Hematopoietic multipotent progenitor cell treated with erythropoietin and hydrocortisone succinate and interleukin-3 and kit ligand, for 4 days (in vitro differentiated cells): Measurements from ENCODE around the gene ELAVL1.
"Not testable (repeated sequence)": the region's sequence is repeated elsewhere in the genome, so short reads cannot be mapped to it uniquely, and the experiment has no call there.

Experiments
- DNase-seq: peaks from one replicate; pipeline ENCODE4 v3.0.0-alpha.2; 2015

Gene ELAVL1

DNA sequence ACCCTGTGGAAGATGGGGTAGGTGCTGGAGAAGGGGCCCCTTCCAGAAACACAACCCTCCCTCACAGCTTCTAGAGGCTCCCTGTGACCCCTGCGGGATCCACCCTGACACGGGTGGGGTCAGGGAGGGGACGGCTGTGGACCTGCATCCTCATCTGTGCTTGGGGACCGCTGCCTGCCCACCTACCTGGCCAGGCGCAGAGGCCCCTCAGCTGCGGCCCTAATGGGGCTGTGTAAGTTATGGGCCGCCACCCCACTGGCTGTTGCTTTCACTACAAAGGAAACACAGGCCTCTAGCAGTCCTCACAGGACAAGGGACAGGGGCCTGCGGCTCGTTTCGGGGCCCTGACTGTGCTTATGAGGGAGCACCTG, 72.5 kb downstream of the ELAVL1 start:
- DNase-seq: no peak

DNA sequence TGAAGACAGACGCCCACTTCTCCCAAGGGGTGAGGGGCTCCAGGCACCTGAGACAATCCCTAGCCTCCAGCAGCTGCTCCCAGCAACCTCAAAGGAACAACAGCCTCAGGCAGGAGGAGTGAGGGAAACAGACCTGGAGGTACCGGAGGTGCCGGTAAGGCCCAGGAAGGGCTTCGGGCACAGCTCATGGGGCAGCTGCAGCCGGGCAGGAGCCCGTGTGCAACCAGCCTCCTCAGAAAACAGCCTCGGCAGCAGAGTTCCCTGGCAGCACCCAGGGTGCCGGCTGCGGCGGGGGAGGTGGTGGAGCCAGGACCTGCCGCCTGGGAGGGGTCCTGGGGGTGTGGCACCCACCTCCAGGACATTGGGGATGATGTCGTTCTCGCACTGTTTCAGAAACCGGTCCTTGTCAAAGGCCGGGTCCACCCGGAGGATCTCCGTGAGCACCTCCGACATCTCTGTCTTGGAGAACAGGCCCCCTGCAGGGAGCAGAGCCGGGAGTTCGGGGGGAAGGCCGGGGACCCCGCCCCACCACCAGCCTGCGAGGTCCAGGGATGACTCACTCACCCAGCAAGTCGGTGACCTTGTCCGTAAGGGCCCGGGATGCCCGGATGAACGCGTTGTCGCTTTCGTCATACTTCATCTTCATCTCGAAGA, 73.0 kb downstream of the ELAVL1 start:
- no peak for DNase-seq

DNA sequence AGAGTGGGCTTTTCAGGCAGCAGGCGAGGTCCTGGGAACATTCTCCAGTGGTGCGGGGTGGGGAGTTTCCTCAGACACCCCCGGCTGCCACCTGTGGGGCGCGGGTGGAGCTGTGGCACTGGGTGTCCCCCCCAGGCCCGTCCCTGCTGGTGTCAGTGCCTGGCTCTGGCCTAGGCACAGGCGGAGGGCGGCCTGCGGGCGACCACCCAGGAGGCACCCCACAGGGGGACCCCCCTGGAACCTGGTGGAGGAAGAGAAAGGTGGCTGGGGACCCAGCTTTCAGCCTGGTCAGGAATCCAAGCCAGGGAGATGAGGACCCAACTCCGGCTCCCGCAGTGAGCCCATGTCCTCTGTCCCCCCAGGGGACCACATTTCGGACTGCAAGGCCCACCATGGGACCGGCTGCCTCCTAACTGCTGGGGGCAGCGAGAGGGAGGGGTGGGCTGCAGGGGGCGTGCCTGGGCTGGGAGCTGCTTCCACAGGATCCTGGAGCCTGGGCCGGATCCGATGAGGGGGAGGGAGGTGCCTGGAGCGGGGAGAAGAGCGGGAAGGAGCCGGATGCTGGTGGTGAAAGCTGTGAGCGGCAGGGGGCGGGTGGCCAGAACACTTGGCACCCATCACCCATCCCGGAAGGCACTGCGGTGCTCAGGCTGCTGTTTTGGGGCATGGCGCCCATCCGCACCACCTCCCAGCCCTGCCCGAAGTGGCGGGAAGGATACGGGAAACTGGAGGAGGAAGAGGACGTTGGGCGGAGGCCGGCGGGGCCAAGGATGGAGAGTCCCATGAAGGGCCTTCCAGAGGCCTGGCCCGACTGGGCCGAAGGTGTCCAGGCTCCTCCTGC, 74.0 kb downstream of the ELAVL1 start:
- DNase-seq: no peak

DNA sequence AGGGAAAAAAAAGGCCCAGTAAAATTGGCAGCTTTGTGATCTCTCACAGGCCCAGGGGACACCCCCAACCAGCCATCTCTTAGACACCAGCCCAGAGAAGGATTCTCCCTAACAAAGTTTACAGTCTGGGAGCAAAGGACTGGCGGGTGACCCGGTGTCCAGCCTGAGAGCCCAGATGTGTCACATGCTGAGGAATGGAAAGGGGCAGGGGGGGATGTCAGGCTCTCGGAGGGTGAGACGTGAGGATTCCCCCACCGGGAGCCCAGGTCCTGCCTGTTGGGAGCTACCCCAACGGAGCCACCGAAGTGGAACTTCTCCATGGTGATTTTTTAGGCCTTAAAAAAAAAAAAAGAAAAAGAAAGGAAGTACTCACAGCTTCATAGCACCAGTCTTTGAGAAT, 74.7 kb downstream of the ELAVL1 start:
- no peak for DNase-seq

DNA sequence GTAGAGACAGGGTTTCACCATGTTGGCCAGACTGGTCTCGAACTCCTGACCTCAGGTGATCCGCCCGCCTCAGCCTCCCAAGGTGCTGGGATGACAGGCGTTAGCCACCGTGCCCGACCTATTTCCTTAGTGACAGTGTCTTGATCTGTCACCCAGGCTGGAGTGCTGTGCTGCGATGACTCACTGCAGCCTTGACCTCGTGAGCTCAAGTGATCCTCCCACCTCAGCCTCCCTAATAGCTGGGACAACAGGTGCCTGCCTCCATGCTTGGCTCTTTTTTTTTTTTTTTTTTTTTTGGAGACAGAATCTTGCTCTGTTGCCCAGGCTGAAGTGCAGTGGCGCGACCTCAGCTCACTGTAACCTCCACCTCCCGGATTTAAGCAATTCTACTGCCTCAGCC, 75.4 kb downstream of the ELAVL1 start:
- not testable (repeated sequence) for DNase-seq

DNA sequence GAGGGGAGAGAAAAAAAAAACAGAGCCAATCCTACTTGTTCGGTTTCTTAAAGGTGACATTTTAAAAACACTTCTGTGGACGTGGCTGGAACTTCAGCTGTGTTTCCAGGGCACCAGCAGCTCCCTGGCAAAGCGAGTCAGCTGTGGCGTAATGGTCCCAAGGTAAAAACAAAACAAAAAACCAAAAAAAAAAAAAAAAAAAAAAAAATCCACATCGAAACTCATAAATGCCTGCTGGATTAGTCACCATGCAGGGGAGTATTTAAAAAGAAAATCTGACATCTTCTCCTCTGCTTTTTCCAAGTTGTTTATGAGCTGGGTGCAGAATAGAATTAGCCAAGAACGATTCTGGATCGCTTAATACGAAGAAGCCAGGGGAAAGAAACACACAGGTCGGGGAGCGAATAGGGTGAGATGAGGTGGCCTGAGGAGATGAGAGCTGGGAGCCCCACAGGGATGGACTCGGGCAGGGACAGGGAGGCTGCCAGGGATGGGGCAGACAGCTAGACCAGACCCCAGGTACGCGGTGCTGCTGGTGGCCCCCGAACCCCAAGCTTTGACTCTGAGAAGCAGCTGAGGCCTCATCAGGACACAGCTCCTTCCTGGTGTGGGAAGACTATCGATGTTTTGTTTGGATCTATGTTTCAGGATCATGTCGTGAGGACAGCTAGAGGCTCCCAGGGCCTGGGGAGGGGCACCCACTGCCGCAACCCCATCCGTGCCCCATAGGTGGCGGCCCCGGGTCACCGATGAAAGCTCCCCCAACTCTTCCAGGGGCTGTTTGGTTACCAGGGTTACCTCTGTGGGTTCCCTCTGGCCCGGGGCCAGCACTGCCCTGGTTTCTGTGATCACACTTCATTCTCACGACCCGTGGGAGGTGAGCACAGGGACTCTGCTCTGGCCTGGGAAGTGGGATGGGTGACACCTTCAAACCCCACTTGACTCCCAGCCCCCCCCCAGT, 76.4 kb downstream of the ELAVL1 start:
- DNase-seq: peak; percentile 92

DNA sequence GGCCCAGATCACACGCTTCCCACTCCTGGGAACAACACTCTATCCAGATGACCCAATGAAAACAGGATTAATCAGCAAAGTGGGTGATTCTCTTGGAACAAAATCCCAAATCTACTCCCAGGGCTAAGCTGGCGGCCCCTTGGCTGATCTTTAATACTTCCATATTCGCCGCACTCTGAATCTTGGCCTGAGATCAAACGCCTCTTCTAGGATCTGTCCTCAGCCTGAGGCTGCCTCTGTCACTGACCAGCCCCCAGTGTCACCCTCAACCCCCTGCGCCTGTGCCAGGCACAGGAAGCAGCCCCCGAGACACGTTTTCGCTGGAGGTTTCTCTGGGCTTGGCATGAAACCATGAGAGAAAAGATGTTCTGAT, 77.1 kb downstream of the ELAVL1 start:
- DNase-seq: no peak

DNA sequence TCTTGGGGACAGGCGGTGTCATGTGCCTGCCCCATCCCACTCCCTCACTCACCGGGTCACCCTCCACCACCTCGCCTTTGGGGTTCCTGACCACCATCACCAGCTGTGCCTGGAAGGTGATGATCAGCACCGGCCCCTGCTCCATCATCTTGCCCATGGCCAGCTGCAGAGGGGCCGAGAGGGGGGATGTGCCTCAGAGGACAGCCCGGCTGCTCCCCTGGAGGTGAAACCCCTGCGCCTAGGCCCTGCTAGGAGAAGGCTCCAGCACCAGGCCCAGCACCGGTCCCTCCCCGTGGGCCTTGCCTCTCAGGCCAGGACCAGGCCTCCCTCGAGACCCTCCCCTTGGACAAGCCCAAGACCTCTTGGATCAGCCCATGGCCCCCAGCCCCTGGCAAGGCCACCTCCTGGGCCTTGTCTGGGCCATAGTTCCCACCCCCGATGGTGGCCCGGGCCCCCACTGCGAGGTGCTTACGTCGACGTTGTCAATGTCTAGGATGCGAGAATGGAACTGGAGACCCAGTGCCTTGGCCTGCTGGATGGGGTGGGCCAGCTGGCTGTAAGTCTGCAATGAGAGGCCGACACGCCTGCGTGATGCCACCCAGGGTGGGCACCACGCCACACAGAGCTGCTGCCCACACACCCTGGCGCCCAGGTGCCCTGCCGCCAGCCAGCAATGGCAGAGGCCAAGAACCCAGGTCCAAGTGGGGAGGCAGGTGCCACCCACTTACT, 77.7 kb downstream of the ELAVL1 start:
- no peak for DNase-seq

DNA sequence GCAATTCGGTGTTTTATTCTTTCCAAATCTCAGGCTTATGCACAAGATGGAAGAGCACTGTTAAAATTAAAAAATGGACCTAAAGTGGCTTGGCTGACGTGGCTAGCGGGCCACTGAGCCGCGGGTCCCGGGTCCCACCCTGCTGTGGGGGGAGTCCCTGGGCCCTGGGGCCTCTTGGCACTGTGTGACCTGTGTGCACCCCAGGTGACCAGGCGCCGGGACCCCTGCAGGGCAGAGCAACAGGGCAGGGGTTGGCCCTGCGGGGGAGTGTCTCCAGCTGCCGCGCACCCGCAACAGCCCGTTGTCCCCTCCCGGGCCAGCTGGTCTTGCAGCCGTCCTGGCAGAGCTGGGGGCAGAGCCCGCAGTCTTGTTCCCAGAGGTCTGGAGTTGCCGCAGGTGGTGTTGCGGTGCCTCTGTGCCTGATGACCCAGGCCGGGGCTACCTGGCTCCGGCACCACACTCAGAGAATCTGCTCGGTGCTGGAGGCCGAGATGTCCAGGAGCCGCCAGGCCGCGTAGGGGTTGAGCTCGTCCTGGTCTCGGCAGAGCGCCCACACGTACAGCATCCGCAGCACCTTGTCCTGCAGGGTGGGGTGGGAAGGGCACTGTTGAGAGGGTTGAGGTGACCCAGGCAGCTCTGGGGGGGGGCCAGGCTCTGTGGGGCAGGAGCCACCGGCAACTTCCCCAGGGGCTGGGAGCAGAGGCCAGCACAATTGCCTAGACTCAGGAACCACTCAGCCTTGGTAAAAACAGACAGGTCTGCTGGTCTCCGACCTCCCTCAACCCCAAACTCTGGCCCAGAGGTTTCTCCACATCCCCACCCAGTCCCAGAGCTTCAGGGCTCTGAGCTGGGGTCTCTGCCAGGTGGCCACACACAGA, 78.5 kb downstream of the ELAVL1 start:
- no peak for DNase-seq

DNA sequence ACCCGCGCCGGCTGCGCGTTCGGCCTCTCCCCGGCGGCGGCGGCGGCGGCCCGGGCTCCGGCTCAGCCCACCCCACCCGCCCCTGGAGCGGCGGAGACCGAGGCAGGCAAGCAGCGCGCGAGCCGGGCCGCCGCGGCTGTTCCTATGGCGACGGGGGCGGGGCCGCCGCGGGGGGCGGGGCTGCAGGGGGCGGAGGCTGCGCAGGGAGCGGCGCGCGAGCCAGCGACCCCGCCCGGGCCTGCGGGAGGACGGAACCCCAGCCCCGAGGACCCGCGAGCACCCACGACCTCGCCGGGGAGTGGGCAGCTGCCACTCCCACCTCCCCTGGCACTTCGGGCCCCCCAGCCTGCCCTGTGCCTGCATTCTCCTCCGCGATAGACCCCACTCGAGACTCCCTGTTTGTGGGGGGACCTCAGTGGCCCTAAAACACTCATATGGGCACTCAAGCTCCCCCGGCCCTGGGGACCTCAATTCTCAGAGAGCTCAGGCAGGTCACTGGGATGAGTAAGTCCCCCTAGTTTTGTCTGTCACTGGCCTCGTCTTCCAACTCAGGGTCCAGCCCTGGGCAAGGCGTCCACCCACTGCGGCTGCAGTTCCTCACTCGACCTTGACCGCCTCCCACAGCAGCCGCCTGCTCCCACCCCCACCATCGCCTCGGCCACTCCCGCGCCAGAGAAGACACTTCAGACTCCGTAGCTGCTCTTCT, 79.3 kb downstream of the ELAVL1 start, which contains the start of gene CTXN1:
TSS of gene CTXN1 (minus strand) at position 115 of the 706 bp plus-strand sequence. CDS start 597 bp downstream, outside the sequence.
- DNase-seq: peak; percentile 78

DNA sequence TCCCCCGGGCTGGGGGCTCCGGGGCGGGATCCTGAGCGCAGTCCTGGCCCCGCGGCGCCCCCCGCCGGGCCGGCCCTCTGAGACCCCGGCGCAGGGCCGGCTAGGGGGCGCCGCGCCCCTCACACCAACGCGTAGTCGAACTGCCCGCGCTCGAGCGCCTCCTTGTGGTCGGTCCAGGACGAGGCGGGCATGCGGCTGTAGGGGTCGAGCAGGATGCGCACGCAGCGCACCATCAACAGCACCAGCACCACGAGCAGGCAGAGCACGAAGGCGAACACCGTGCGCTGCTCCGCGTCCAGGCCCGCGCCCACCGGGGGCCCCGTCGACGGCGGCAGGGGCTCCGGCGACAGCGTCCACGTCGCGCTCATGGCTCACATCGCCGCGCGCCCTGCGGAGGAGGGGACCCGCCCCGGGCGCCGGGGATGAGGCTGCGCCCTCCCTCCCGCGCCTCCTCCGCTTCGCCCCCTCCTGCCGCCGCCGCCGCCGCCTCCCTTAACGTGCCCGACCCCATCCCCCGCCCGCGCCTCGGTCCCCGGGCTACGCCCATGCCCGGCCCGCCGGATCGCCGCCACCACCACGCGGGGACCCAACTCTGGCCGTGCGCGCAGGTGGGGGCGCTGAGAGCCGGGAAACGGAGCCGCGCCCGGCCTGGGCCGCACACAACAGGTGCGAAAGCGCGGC, 80.1 kb downstream of the ELAVL1 start:
- DNase-seq: peak; percentile 93

DNA sequence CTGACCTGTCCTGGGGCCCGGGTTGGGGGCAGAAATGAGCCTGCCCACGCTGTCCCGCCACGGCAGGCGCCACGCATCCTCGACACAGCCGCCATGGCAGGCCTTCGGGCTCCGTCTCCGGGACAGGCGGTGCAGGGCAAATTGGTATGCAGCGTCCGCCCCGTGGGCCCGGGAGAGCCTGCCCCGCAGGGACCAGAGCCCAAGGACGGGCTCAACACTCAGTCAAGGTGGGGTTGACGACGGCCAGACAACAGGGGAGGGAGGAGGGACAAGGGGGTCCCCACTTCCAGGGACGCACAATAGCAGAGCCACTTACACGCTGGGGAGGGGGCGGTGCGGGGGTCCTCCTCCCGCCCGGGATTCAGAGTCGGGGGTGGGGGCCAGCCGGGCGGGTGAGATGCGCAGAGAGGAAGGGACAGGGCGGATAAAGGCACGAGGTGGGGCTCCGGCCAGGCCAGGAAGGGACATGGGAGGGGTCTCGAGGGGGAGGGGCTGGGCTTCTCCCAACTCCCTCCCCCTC, 80.7 kb downstream of the ELAVL1 start:
- DNase-seq: no peak

DNA sequence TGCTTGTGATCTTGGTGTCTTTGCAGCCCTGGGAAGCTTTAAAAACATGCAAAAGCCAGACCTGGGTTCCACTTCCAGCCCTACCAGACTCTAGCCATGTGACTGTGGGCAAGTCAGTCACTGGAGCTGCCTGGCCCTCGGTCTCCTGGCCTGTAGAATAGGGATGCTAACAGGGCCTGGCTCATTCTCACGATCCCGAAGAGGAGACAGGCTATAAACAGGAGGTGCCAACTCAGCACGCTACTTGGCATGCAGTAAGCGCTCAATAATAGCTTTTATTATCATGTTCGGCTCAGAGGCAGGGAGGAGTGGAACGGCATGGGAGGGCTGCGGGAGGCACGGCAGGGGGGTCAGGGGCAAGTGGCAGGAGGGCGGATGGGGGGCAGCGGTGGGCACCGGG, 81.2 kb downstream of the ELAVL1 start:
- DNase-seq: no peak

DNA sequence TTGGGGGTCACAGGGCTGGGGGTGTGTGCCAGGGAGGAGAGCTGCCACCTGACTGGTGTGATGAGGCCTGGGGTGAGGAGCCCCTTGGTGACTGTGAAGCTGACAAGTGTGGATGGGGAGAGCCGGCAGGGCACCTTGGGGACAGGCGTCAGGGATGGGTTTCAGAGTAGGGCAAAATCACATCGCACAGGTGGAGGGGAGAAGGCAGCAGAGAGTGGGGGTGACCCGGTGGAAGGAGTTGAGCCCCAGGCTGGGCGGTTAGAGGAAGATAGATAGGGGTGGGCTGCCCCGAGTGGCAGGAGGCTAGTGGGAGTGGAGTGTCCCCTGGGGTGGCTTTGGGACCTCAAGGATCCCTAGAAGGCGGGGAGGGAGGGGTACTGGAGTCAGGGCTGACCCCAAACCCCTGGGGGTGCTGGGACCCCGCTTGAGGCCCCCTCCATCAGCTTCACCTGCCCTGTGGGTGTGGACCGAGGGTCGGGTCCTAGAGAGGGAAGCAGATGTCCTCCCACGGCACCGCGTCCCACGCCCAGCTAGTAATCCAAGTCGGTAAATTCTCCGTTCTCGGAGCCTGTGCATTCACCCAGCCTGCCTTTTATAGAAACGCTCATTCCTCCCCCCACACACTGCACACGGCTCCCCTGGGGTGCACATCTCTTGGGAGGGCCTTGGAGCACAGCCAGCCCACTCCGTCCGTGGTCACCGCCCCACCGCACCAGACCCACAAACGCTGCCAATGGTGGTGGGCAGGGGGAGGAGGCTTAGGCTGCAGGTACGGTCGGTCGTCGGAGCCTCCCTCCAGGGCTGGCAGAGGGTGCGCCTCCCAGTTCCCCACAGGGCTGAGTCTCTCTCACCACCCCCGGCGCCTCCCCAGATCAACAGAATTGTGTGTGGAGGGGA, 81.9 kb downstream of the ELAVL1 start:
- no peak for DNase-seq

DNA sequence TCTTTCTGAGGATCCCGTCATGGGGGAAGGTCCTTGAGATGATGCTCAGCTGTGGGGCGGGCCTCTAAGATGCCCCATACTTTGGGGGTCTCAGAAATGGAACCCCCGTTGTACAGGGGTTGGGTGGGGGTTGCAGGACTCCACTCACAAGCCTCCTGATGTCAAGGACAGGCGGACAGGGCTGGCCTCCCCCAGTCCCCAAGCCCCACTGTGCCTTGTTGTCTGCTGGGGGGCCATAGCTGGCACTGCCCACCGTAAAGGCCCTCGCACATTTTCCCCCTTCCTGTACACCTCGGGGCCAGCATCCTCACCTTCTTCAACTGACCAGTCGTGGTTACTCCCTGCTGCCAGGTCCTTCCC, 82.6 kb downstream of the ELAVL1 start:
- no peak for DNase-seq

DNA sequence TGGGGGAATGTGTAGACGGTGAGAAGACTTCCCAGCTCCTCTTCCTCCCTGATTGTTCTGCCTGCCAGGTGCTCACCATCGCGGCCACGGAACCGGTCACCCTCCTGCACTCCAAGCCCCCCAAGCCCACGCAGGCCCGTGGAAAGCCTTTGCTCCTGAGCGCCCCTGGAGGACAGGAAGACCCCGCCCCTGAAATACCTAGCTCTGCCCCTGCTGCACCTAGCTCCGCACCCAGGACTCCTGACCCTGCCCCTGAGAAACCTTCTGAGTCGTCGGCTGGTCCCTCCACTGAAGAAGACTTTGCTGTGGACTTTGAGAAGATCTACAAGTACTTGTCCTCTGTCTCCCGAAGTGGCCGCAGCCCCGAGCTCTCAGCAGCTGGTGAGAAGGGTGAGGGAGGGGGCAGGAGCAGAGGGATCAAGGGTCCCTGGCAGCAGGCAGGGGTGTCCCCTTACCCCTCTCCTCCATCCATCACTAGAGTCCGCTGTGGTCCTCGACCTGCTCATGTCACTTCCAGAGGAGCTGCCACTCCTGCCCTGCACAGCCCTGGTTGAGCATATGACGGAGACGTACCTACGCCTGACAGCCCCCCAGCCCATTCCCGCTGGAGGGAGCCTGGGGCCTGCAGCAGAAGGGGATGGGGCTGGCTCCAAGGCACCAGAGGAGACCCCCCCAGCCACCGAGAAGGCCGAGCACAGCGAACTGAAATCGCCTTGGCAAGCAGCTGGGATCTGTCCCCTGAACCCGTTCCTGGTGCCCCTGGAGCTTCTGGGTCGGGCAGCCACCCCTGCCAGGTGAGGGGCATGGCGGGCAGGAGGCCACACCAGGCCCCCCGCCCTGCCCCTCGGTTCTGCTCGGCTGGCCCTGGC, 83.2 kb downstream of the ELAVL1 start:
- no peak for DNase-seq

DNA sequence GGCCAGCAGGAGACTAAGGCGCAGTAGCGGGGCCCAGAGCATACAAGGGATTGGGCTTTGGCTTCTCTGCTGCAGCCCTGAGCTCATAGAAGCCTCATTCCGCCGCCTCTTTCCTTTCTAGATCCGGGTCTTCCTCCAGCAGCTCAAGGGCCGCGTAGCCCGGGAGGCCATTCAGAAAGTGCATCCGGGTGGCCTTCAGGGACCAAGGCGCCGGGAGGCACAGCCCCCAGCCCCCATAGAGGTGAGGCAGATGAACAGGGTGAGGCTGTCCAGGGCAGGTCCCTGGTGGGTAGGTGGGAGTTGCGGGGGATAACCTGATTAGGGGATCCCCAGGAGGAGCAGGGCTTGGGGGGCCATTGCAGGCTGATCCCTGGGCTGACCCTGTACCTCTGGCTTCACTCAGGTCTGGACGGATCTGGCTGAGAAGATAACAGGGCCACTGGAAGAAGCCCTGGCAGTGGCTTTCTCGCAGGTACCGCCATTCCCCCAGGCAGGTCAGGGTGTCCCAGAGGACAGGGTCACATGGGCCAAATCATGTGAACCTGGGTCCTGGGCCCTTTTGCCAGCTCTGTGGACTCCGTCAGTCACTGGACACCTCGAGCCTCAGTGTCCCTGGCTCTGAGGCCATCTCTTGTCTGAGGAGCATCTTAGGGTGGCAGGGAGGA, 84.0 kb downstream of the ELAVL1 start:
- DNase-seq: no peak
